ENCODE results near the gene ATP6V1A. TPM values are rescaled to one million over a fixed set of nuclear protein-coding genes. Genes with fewer than 3 reads are reported as not detected.
A peak's percentile ranks its signal among the peaks of the same experiment; 100 is the strongest.

The ATP6V1A gene
- total RNA-seq, 2 experiments from 2014 or later: 45.2 to 48.3 TPM

- Mint-ChIP-seq H3K27me3 (no peaks in the 10 kb centered on the region), H3K4me1 (peaks cover 66% of the 10 kb centered on the region), H3K9me3 (ENCODE audit: low read depth) (no peaks in the 10 kb centered on the region), H3K4me3 (peak within 1 kb of the TSS; percentile 93), H3K36me3 (ENCODE audit: low read depth) (peaks cover 25% of the 10 kb centered on the region), H3K27ac (peak within 1 kb of the TSS; percentile 100)
- ChIA-PET POLR2A (interaction anchor here (1.0 to 2.7 kb wide), 3 partner anchors 9 to 231 kb away, joined by 4 to 10 read pairs (median 7); partner anchors contain the start of genes SPICE1 and USF3), CTCF (interaction anchor here (0.6 to 8.2 kb wide), 16 partner anchors 10 to 475 kb away, joined by 3 to 101 read pairs (median 4); partner anchors contain the start of genes GRAMD1C and USF3)
- intact Hi-C loops (cut with DNase I, micrococcal nuclease): loop anchor here (1.0 to 10.0 kb wide), 22 partner anchors 10 to 1909 kb away; partner anchors contain the start of genes CCDC191 (in 2 of the 2), QTRT2 (in 2 of the 2), SIDT1 (in 2 of the 2) and USF3 (in 2 of the 2)
- DNase-seq (peak; percentile 96), ATAC-seq (peak; percentile 68)
Observed at GRCh38 chr3:113745756-113746547, 883 bp upstream of the ATP6V1A start, which contains the start of gene NAA50. NAA50 (minus strand) TSS chr3:113746249; CDS start chr3:113745949, 300 bp downstream.

- ChIA-PET CTCF (interaction anchor here (0.6 to 8.2 kb wide), 5 partner anchors 11 to 678 kb away, joined by 3 to 101 read pairs (median 3); partner anchors contain the start of gene GRAMD1C), POLR2A (interaction anchor here (0.6 to 0.7 kb wide), 4 partner anchors 24 to 728 kb away, joined by 3 to 5 read pairs (median 4); partner anchors contain the start of gene USF3)
- DNase-seq (peak; percentile 72), ATAC-seq (peak; percentile 23)
- peaks cover 20% of the 10 kb centered on the region for H3K36me3 Mint-ChIP-seq (ENCODE audit: low read depth)
- peaks cover 53% of the 10 kb centered on the region for H3K4me1 Mint-ChIP-seq
- H3K9me3 Mint-ChIP-seq (ENCODE audit: low read depth): no peaks in the 10 kb centered on the region
- intact Hi-C loops (cut with DNase I, micrococcal nuclease): loop anchor here (1.0 to 10.0 kb wide), 10 partner anchors 199 to 1907 kb away; partner anchors contain the start of genes ATG3 (in 1 of the 2), SIDT1 (in 1 of the 2), ZBTB20 (in 1 of the 2) and ZDHHC23 (in 1 of the 2)
- H3K27me3 Mint-ChIP-seq: no peaks in the 10 kb centered on the region
- H3K27ac Mint-ChIP-seq: peak overlapping the region; percentile 100
- H3K4me3 Mint-ChIP-seq: peak overlapping the region; percentile 93
Observed at GRCh38 chr3:113747283-113748046, 630 bp downstream of the ATP6V1A start.

- Mint-ChIP-seq H3K4me3 (no peak overlapping the region), H3K27ac (no peak overlapping the region), H3K4me1 (peaks cover 32% of the 10 kb centered on the region), H3K36me3 (ENCODE audit: low read depth) (peaks cover 2% of the 10 kb centered on the region), H3K9me3 (ENCODE audit: low read depth) (no peaks in the 10 kb centered on the region), H3K27me3 (no peaks in the 10 kb centered on the region)
- POLR2A ChIA-PET: no interaction called here
- intact Hi-C loops (cut with DNase I, micrococcal nuclease): no loop called here
- CTCF ChIA-PET: interaction anchor here (0.8 to 8.2 kb wide), 6 partner anchors 9 to 94 kb away, joined by 3 to 101 read pairs (median 4); no protein-coding TSS in a partner anchor
- ATAC-seq (no peak), DNase-seq (no peak)
Observed at GRCh38 chr3:113751141-113751540, 4.3 kb downstream of the ATP6V1A start.

GRCh38 chr3:113753376-113753985, 6.6 kb downstream of the ATP6V1A start:
- H3K9me3 Mint-ChIP-seq (ENCODE audit: low read depth): peaks cover 3% of the 10 kb centered on the region
- peaks cover 8% of the 10 kb centered on the region for H3K36me3 Mint-ChIP-seq (ENCODE audit: low read depth)
- peaks cover 24% of the 10 kb centered on the region for H3K4me1 Mint-ChIP-seq

GRCh38 chr3:113754494-113755159, 7.8 kb downstream of the ATP6V1A start:
- Mint-ChIP-seq H3K4me1 (peaks cover 19% of the 10 kb centered on the region), H3K27me3 (no peaks in the 10 kb centered on the region), H3K9me3 (ENCODE audit: low read depth) (peaks cover 5% of the 10 kb centered on the region), H3K27ac (no peak overlapping the region), H3K4me3 (no peak overlapping the region), H3K36me3 (ENCODE audit: low read depth) (peaks cover 11% of the 10 kb centered on the region)
- ATAC-seq (no peak), DNase-seq (no peak)
- ChIA-PET POLR2A (no interaction called here), CTCF (interaction anchor here (0.9 to 1.4 kb wide), 3 partner anchors 10 to 27 kb away, joined by 3 to 5 read pairs (median 4); no protein-coding TSS in a partner anchor)
- intact Hi-C loops (cut with DNase I, micrococcal nuclease): no loop called here

More at GRCh38 chr3:113753376-113753985, 6.6 kb downstream of the ATP6V1A start:
- no peak overlapping the region for H3K4me3 Mint-ChIP-seq
- ChIA-PET CTCF (interaction anchor here (0.7 to 1.1 kb wide), 2 partner anchors 11 to 49 kb away, joined by 3 to 5 read pairs; no protein-coding TSS in a partner anchor), POLR2A (interaction anchor here (0.6 kb wide), 1 partner anchor 144 kb away, joined by 7 read pairs; no protein-coding TSS in a partner anchor)
- no peak for DNase-seq
- no peak for ATAC-seq
- no peaks in the 10 kb centered on the region for H3K27me3 Mint-ChIP-seq
- H3K27ac Mint-ChIP-seq: no peak overlapping the region
- intact Hi-C loops (cut with DNase I, micrococcal nuclease): no loop called here

GRCh38 chr3:113758389-113759024, 11.7 kb downstream of the ATP6V1A start:
- no peak for DNase-seq
- intact Hi-C loops (cut with DNase I, micrococcal nuclease): no loop called here
- peak; percentile 30 for ATAC-seq
- Mint-ChIP-seq H3K36me3 (ENCODE audit: low read depth) (peaks cover 11% of the 10 kb centered on the region), H3K4me3 (no peak overlapping the region), H3K9me3 (ENCODE audit: low read depth) (peaks cover 5% of the 10 kb centered on the region), H3K4me1 (peaks cover 10% of the 10 kb centered on the region), H3K27me3 (no peaks in the 10 kb centered on the region), H3K27ac (no peak overlapping the region)
- ChIA-PET CTCF (interaction anchor here (0.6 to 2.1 kb wide), 3 partner anchors 9 to 1146 kb away, joined by 3 to 9 read pairs (median 6); no protein-coding TSS in a partner anchor), POLR2A (interaction anchor here (0.7 kb wide), 1 partner anchor 128 kb away, joined by 3 read pairs; no protein-coding TSS in a partner anchor)

- DNase-seq: no peak
- Mint-ChIP-seq H3K27ac (no peak overlapping the region), H3K27me3 (no peaks in the 10 kb centered on the region), H3K36me3 (ENCODE audit: low read depth) (no peaks in the 10 kb centered on the region), H3K4me1 (peaks cover 4% of the 10 kb centered on the region), H3K4me3 (no peak overlapping the region), H3K9me3 (ENCODE audit: low read depth) (no peaks in the 10 kb centered on the region)
- intact Hi-C loops (cut with DNase I, micrococcal nuclease): no loop called here
- ATAC-seq: no peak
- CTCF ChIA-PET: interaction anchor here (0.6 to 0.9 kb wide), 3 partner anchors 10 to 283 kb away, joined by 3 to 5 read pairs (median 3); no protein-coding TSS in a partner anchor
- POLR2A ChIA-PET: no interaction called here
Observed at GRCh38 chr3:113764698-113765097, 17.9 kb downstream of the ATP6V1A start.

- H3K27me3 Mint-ChIP-seq: no peaks in the 10 kb centered on the region
- H3K4me1 Mint-ChIP-seq: peaks cover 7% of the 10 kb centered on the region
- no peaks in the 10 kb centered on the region for H3K9me3 Mint-ChIP-seq (ENCODE audit: low read depth)
- POLR2A ChIA-PET: no interaction called here
- H3K4me3 Mint-ChIP-seq: no peak overlapping the region
- DNase-seq (no peak), ATAC-seq (peak; percentile 84)
- CTCF ChIA-PET: interaction anchor here (1.5 kb wide), 1 partner anchor 33 kb away, joined by 5 read pairs; no protein-coding TSS in a partner anchor
- no peak overlapping the region for H3K27ac Mint-ChIP-seq
- intact Hi-C loops (cut with DNase I, micrococcal nuclease): no loop called here
- no peaks in the 10 kb centered on the region for H3K36me3 Mint-ChIP-seq (ENCODE audit: low read depth)
Observed at GRCh38 chr3:113769551-113769950, 22.7 kb downstream of the ATP6V1A start.

GRCh38 chr3:113771993-113772392, 25.2 kb downstream of the ATP6V1A start:
- no peak overlapping the region for H3K4me3 Mint-ChIP-seq
- no peak overlapping the region for H3K27ac Mint-ChIP-seq
- peaks cover 9% of the 10 kb centered on the region for H3K4me1 Mint-ChIP-seq
- ATAC-seq (no peak), DNase-seq (no peak)
- ChIA-PET CTCF (no interaction called here), POLR2A (no interaction called here)
- intact Hi-C loops (cut with DNase I, micrococcal nuclease): no loop called here
- no peaks in the 10 kb centered on the region for H3K36me3 Mint-ChIP-seq (ENCODE audit: low read depth)
- H3K9me3 Mint-ChIP-seq (ENCODE audit: low read depth): no peaks in the 10 kb centered on the region
- no peaks in the 10 kb centered on the region for H3K27me3 Mint-ChIP-seq

- POLR2A ChIA-PET: interaction anchor here (0.5 kb wide), 1 partner anchor 258 kb away, joined by 3 read pairs; no protein-coding TSS in a partner anchor
- H3K9me3 Mint-ChIP-seq (ENCODE audit: low read depth): no peaks in the 10 kb centered on the region
- ATAC-seq (no peak), DNase-seq (no peak)
- CTCF ChIA-PET: interaction anchor here (1.0 to 1.3 kb wide), 3 partner anchors 28 to 71 kb away, joined by 3 to 6 read pairs (median 4); no protein-coding TSS in a partner anchor
- intact Hi-C loops (cut with DNase I, micrococcal nuclease): no loop called here
- no peaks in the 10 kb centered on the region for H3K36me3 Mint-ChIP-seq (ENCODE audit: low read depth)
- H3K4me3 Mint-ChIP-seq: no peak overlapping the region
- no peak overlapping the region for H3K27ac Mint-ChIP-seq
- H3K4me1 Mint-ChIP-seq: peaks cover 14% of the 10 kb centered on the region
- H3K27me3 Mint-ChIP-seq: no peaks in the 10 kb centered on the region
Observed at GRCh38 chr3:113773381-113773780, 26.5 kb downstream of the ATP6V1A start.
